OCI-LY7 (cell line): Measurements from ENCODE around the gene MIDN.

Experiments
- EZH2phosphoT487 ChIP-seq: fragments of 200-600 bp; sonication (generic); IDR thresholded peaks from 2 replicates; pipeline ENCODE4 v1.6.1; 2018; ENCODE audit warnings: low read depth, borderline replicate concordance, mild to moderate bottlenecking, mixed run types, antibody characterized with exemption, low read length, moderate library complexity, mixed read lengths
- TF ChIP-seq, protein P1 (sequence below): fragments of 200-600 bp; sonication (generic); conservative IDR thresholded peaks from 2 replicates; pipeline ENCODE4 v1.5.1; 2014; ENCODE audit warnings: mild to moderate bottlenecking, antibody characterized with exemption, low read length, moderate library complexity, mixed read lengths

DNA sequence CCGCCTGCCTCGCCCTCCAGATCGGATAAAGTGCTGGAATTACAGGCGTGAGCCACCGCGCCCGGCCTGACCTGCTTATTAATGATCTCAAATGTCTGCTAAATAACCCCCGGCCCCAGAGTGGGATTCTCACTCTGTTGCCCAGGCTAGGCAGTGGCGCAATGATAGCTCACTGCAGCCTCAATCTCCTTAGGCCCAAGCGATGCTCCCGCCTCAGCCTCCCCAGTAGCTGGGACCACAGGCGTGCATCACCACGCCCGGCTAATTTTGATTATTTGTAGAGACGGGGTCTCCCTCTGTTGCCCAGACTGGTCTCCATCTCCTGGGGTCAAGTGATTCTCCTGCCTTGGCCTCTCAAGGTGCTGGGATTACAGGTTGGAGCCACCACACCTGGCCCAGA is 7.5 kb upstream of the MIDN start:
- TF ChIP-seq, protein P1, sequence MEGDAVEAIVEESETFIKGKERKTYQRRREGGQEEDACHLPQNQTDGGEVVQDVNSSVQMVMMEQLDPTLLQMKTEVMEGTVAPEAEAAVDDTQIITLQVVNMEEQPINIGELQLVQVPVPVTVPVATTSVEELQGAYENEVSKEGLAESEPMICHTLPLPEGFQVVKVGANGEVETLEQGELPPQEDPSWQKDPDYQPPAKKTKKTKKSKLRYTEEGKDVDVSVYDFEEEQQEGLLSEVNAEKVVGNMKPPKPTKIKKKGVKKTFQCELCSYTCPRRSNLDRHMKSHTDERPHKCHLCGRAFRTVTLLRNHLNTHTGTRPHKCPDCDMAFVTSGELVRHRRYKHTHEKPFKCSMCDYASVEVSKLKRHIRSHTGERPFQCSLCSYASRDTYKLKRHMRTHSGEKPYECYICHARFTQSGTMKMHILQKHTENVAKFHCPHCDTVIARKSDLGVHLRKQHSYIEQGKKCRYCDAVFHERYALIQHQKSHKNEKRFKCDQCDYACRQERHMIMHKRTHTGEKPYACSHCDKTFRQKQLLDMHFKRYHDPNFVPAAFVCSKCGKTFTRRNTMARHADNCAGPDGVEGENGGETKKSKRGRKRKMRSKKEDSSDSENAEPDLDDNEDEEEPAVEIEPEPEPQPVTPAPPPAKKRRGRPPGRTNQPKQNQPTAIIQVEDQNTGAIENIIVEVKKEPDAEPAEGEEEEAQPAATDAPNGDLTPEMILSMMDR = no peak
- TF ChIP-seq EZH2phosphoT487 = no peak
